Pericardium fibroblast (primary cell): Measurements from ENCODE around the gene LRP2BP. TPM values are rescaled to one million over a fixed set of nuclear protein-coding genes. Genes with fewer than 3 reads are reported as not detected.

Experiments used
- total RNA-seq: library from RNA; depleted of rRNA; stranded (reverse); fragments of >200 nt; gene quantifications from 2 replicates; pipeline ENCODE4 v1.2.3, GENCODE V29; 2015

LRP2BP gene
- total RNA-seq, result under 0.01 TPM in 1 of 2 replicates, not detected in the other

DNA sequence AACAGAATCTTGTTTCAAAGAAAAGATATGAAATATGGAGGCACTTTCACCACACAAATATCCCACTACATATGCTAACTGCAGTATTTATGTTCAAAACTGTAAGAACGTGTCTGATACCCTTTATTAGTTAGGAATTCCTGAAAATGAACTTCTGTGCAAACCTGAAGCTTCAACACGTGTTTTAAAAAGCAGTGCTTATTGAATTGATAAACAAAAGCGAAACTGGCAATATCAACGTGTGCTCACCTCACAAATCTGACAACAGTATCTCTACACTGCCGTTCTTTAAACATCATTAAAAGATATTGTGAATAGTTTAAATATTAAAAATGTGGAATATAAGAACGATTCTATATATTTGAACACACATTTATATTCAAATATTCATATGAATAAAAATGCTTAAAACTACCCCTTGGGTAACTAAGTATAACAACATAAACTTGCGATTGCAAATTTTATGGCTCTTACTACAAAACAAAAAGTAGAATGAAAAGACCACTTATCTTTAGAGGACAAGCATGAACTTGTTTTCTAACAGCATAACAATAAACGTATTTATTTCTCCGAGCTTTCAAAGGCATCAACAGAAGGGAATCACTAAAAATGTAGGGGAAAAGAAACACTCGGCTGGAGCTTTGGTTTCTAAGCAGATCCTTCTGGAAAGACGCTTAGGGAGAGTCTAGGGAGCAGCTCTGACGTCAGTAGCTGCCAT is at the start of gene LRP2BP:
TSS of gene LRP2BP (minus strand) at position 687 of the 718 bp plus-strand sequence. CDS start 17,738 bp downstream, outside the sequence.

GRCh38 chr4:185425647-185426352 is 30.1 kb upstream of the LRP2BP start, which contains the start of gene UFSP2:
UFSP2 (minus strand) TSS chr4:185425964; CDS start chr4:185425868, 96 bp downstream.

GRCh38 chr4:185396724-185397385 is 1.1 kb upstream of the LRP2BP start, which contains the start of gene ANKRD37:
ANKRD37 (plus strand) TSS chr4:185396841; CDS start chr4:185396924, 83 bp downstream.

Other genes starting within 250 kb of the LRP2BP start
- gene CFAP97, start 191.9 kb downstream of the LRP2BP start, total RNA-seq, result 21.6 and 25.4 TPM in 2 replicates
- gene SNX25, start 186.3 kb downstream of the LRP2BP start, total RNA-seq, result 17.9 and 22.6 TPM in 2 replicates
- 13.4 and 14.4 TPM in 2 replicates for gene ANKRD37, start 917 bp upstream of the LRP2BP start, total RNA-seq
- gene UFSP2, start 30.0 kb upstream of the LRP2BP start, total RNA-seq, result 24.9 and 34.0 TPM in 2 replicates
- gene CCDC110, start 75.8 kb upstream of the LRP2BP start, total RNA-seq, result 0.09 and 0.93 TPM in 2 replicates
- gene PDLIM3, start 139.6 kb upstream of the LRP2BP start, total RNA-seq, result 11.3 and 179 TPM in 2 replicates